Stomach (tissue), 9 donors: ENCODE measurements around the gene STBD1. TPM values are rescaled to one million over a fixed set of nuclear protein-coding genes. Genes with fewer than 3 reads are reported as not detected.

Experiments
- DNase-seq, 2 donors: peaks; one replicate each; pipeline versions ENCODE4 v3.0.0 to v3.0.0-alpha.2; 2013 to 2019
- H3K27ac ChIP-seq, 5 donors: fragments of 200-600 bp in 4 of 5; sonication (generic) in 4 of 5; one replicate each; pipeline ENCODE4 v1.5.1; 2013 to 2019; ENCODE audit warnings: mild to moderate bottlenecking in 1 of 5, moderate library complexity in 1 of 5
- H3K27me3 ChIP-seq, 3 donors: fragments of 200-600 bp; sonication (generic); one replicate each; pipeline ENCODE4 v1.5.1; 2017 to 2019; ENCODE audit warnings: mixed run types in 1 of 3
- H3K36me3 ChIP-seq, 4 donors: fragments of 200-600 bp; sonication (generic); 1 replicate in 3 of 4; 2 replicates in 1 of 4; pipeline ENCODE4 v1.5.1; 2016 to 2019
- H3K4me1 ChIP-seq, 4 donors: fragments of 200-600 bp; sonication (generic); one replicate each; pipeline ENCODE4 v1.5.1; 2016 to 2019
- H3K4me3 ChIP-seq, 4 donors: fragments of 200-600 bp; sonication (generic) in 3 of 4; one replicate each; pipeline ENCODE4 v1.5.1; 2016 to 2019; ENCODE audit warnings: mild to moderate bottlenecking in 1 of 4
- H3K9me3 ChIP-seq, 4 donors: fragments of 200-600 bp; sonication (generic); one replicate each; pipeline ENCODE4 v1.5.1; 2016 to 2019
- EP300 ChIP-seq: sonication (generic); formaldehyde crosslinking; IDR thresholded peaks from one replicate; pipeline ENCODE4 v1.6.1; 2017; ENCODE audit warnings: antibody characterized with exemption
- POLR2A ChIP-seq, 4 donors: fragments of 450-650 bp; IDR thresholded peaks; one replicate each; pipeline ENCODE4 v1.6.1; 2016; ENCODE audit warnings: antibody characterized with exemption in 4 of 4, control low read depth in 2 of 4, mild to moderate bottlenecking in 1 of 4, moderate library complexity in 1 of 4
- POLR2AphosphoS5 ChIP-seq, 3 donors: sonication (generic); formaldehyde crosslinking; IDR thresholded peaks; one replicate each; pipeline ENCODE4 v1.6.1; 2016; ENCODE audit warnings: antibody characterized with exemption in 3 of 3
- WGBS, 5 donors: extraction: QIAGEN DNeasy Blood & Tissue Kit in 3 of 5; methylation state at CpG; one replicate each; pipeline versions ENCODE4 v1.1.5 to v1.1.7; 2013 to 2018; 5-methylcytosine and 5-hydroxymethylcytosine counted together
- intact Hi-C: fragments of 100-400 bp; cut with DNase I; formaldehyde crosslinking; loops from one replicate; pipeline ENCODE4 v1.15.1; 2023; ENCODE audit warnings: low total_unique reads
- polyA plus RNA-seq, 3 donors: library from polyadenylated mRNA; stranded (reverse); fragments of 200-250 nt; gene quantifications; one replicate each; pipeline ENCODE4 v1.2.3, GENCODE V29; 2013
- total RNA-seq, 5 donors: library from RNA; depleted of rRNA; stranded (reverse); fragments of >200 nt; gene quantifications; one replicate each; pipeline versions ENCODE4 v1.1.0 to v1.2.3, GENCODE V29; 2014 to 2016
- TF ChIP-seq, protein P1 (sequence below), 7 experiments: fragments of 450-650 bp in 4 of 7; fragments of 200-600 bp in 3 of 7; sonication (generic) in 3 of 7; IDR thresholded peaks; one replicate each; pipeline ENCODE4 v1.5.1; 2016 to 2019; ENCODE audit warnings: antibody characterized with exemption in 7 of 7, control low read depth in 2 of 7, mild to moderate bottlenecking in 1 of 7
- donor health status: healthy with polysubstance abuse.
- donor health status: Bipolar disorder and iron deficiency.
- donor health status: healthy.

STBD1 gene
- total and polyA plus RNA-seq, 8 donors, result 0.89 to 29.3 (median 4.1) TPM; not detected in 1

GRCh38 chr4:76296286-76296820 is 10.2 kb upstream of the STBD1 start:
- TF ChIP-seq, protein P1, sequence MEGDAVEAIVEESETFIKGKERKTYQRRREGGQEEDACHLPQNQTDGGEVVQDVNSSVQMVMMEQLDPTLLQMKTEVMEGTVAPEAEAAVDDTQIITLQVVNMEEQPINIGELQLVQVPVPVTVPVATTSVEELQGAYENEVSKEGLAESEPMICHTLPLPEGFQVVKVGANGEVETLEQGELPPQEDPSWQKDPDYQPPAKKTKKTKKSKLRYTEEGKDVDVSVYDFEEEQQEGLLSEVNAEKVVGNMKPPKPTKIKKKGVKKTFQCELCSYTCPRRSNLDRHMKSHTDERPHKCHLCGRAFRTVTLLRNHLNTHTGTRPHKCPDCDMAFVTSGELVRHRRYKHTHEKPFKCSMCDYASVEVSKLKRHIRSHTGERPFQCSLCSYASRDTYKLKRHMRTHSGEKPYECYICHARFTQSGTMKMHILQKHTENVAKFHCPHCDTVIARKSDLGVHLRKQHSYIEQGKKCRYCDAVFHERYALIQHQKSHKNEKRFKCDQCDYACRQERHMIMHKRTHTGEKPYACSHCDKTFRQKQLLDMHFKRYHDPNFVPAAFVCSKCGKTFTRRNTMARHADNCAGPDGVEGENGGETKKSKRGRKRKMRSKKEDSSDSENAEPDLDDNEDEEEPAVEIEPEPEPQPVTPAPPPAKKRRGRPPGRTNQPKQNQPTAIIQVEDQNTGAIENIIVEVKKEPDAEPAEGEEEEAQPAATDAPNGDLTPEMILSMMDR (IDR thresholded peaks at IDR 0.05), result no peak
- no peak for TF ChIP-seq EP300
- no peak for TF ChIP-seq POLR2AphosphoS5 (IDR thresholded peaks at IDR 0.05)
- TF ChIP-seq POLR2A (IDR thresholded peaks at IDR 0.05), result no peak
- Histone ChIP-seq H3K27ac (no peak overlapping the region), H3K36me3 (no peaks in the 10 kb centered on the region), H3K4me1 (peaks cover 0 to 8% (median 2%) of the 10 kb centered on the region in 4 donors), H3K9me3 (peaks cover 0 to 18% (median 5%) of the 10 kb centered on the region in 4 donors), H3K27me3 (no peaks in the 10 kb centered on the region), H3K4me3 (no peak overlapping the region)
- intact Hi-C loops, result no loop called here
- WGBS, 5 donors, result 79 to 97% (median 91%) methylated on average over 3 of the region's 3 CpGs
- DNase-seq, result no peak

DNA sequence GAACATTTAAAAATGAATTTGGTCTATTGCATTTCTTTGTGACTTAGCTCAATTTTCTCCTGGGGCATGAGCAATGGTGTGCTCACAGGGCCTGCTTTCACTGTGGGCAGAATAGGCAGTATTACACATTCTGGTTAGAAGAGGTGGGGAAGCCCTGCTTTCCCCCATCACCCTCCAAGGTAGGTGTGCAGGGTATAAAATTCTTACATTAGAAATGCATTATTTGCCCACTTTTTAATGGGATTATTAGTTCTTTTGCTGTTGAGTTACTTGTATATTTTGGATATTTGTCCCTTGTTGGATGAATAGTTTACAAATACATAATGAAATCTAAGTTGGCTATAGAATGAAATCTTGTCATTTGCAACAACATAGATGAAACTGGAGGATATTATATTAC is 8.3 kb upstream of the STBD1 start:
- DNase-seq, result no peak
- no peak for TF ChIP-seq EP300
- no peak for TF ChIP-seq POLR2AphosphoS5 (IDR thresholded peaks at IDR 0.05)
- TF ChIP-seq POLR2A (IDR thresholded peaks at IDR 0.05), result no peak
- TF ChIP-seq, protein P1 (IDR thresholded peaks at IDR 0.05), result no peak
- Histone ChIP-seq H3K36me3 (no peaks in the 10 kb centered on the region), H3K27ac (no peak overlapping the region), H3K9me3 (peaks cover 0 to 18% (median 5%) of the 10 kb centered on the region in 4 donors), H3K4me1 (peaks cover 0 to 24% (median 5%) of the 10 kb centered on the region in 4 donors), H3K4me3 (no peak overlapping the region), H3K27me3 (no peaks in the 10 kb centered on the region)
- intact Hi-C loops, result no loop called here

DNA sequence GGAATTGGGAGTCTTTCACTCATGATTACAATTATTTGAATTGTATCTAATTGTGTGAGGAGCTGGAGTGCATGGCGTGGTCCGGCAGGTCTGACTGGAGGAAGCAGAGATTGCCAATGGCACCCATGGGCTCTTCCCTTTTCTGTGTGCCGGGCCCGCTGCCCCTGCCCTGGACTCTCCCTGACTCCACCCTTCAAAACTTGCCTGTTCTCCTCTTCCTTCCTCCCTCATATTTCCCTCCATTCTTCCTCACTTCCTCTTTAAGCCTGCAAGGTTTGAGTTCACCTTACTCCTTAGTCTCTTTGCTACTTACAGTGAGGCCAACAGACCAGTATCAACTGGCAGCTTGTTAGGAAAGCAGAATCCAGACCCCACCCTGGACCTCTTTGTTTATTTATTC is 6.5 kb upstream of the STBD1 start:
- Histone ChIP-seq H3K27me3 (no peaks in the 10 kb centered on the region), H3K4me3 (no peak overlapping the region), H3K9me3 (peaks cover 0 to 18% (median 5%) of the 10 kb centered on the region in 4 donors), H3K36me3 (no peaks in the 10 kb centered on the region), H3K27ac (no peak overlapping the region), H3K4me1 (peaks cover 0 to 34% (median 6%) of the 10 kb centered on the region in 4 donors)
- WGBS, 5 donors, result 63 to 86% (median 78%) methylated on average over 4 of the region's 4 CpGs
- TF ChIP-seq POLR2AphosphoS5 (IDR thresholded peaks at IDR 0.05), result no peak
- TF ChIP-seq EP300, result no peak
- TF ChIP-seq POLR2A (IDR thresholded peaks at IDR 0.05), result no peak
- TF ChIP-seq, protein P1 (IDR thresholded peaks at IDR 0.05), result no peak
- intact Hi-C loops, result loop anchor here (10.0 kb wide), 1 partner anchor 125 kb away; no protein-coding TSS in a partner anchor
- DNase-seq, result no peak

DNA sequence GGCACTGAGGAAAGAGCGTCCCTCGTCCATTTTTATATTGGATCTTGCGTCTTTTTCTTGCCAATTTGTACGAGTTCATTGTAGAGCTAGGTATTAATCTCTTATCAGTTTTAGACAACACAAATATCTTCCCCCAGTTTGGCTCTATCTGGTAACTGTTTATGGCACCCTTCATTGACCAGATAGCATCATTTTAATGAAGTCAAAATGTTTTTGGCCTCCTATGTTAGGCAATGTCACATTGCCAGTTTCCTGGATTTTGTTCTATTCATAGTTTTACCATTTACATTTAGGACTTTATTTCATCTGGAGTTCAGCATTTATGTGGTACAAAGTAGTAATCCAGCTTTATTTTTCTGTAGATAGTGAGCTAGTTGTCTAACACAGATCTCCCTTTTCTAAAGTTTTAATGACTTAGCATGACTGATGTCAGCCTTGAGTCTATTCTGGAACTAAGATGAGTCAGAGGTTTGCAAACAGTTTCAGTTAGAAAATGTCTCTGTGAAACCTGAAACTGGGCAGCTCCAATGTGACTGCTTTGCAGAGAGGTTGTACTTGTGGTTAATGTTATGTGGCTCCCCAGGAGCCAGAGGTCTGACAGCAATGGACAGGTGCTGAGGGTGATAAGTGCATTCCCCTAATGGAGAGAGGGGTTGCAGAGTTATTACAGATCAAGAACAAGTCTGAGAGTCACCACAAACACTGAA is 5.3 kb upstream of the STBD1 start:
- no peaks in the 10 kb centered on the region for H3K36me3 ChIP-seq
- H3K4me3 ChIP-seq, result no peak overlapping the region
- peaks cover 0 to 18% (median 5%) of the 10 kb centered on the region in 4 donors for H3K9me3 ChIP-seq
- TF ChIP-seq POLR2AphosphoS5 (IDR thresholded peaks at IDR 0.05), result peak in 1 of 3 donors; percentile 10
- TF ChIP-seq, protein P1 (IDR thresholded peaks at IDR 0.05), result no peak
- peak overlapping the region in 2 of 5 donors; percentile 65 to 75 for H3K27ac ChIP-seq
- H3K4me1 ChIP-seq, result peaks cover 8 to 42% (median 13%) of the 10 kb centered on the region in 4 donors
- no peaks in the 10 kb centered on the region for H3K27me3 ChIP-seq
- 77 to 86% (median 83%) methylated on average over 4 of the region's 4 CpGs for WGBS, 5 donors
- peak in 1 of 2 donors; percentile 60 for DNase-seq
- intact Hi-C loops, result loop anchor here (10.0 kb wide), 1 partner anchor 126 kb away; no protein-coding TSS in a partner anchor
